Fibroblast of lung (primary cell): Measurements from ENCODE around the gene SLIT1. TPM values are rescaled to one million over a fixed set of nuclear protein-coding genes. Genes with fewer than 3 reads are reported as not detected.

Experiments
- DNase-seq, 2 donors: peaks; one replicate each; pipeline versions ENCODE4 v3.0.0 to v3.0.0-alpha.2; 2010; ENCODE audit warnings: low read depth in 2 of 2
- H2AFZ ChIP-seq: 2 replicates; pipeline ENCODE4 v1.5.1; 2012; ENCODE audit warnings: low read length, control low read depth, inconsistent platforms
- H3K27ac ChIP-seq: 2 replicates; pipeline ENCODE4 v1.5.1; 2011; ENCODE audit warnings: low read length, control low read depth; ENCODE audit not compliant: insufficient read depth
- H3K27me3 ChIP-seq: 2 replicates; pipeline ENCODE4 v1.5.1; 2011; ENCODE audit warnings: mild to moderate bottlenecking, low read length; ENCODE audit not compliant: control insufficient read depth, insufficient read depth
- H3K36me3 ChIP-seq: 2 replicates; pipeline ENCODE4 v1.5.1; 2011; ENCODE audit warnings: low read length; ENCODE audit not compliant: control insufficient read depth, insufficient read depth
- H3K4me1 ChIP-seq: 2 replicates; pipeline ENCODE4 v1.5.1; 2011; ENCODE audit warnings: low read length; ENCODE audit not compliant: control insufficient read depth, insufficient read depth; ENCODE audit errors: extremely low read depth
- H3K4me2 ChIP-seq: 2 replicates; pipeline ENCODE4 v1.5.1; 2011; ENCODE audit warnings: low read length, control low read depth; ENCODE audit not compliant: insufficient read depth; ENCODE audit errors: extremely low read depth
- H3K4me3 ChIP-seq, 4 experiments: fragments of 200-600 bp in 1 of 4; sonication (generic) in 1 of 4; replicated peaks in 1 of 4; 2 replicates each; pipeline ENCODE4 v1.5.1; 2011 to 2016; ENCODE audit warnings: low read length in 4 of 4, low read depth in 3 of 4, mild to moderate bottlenecking in 3 of 4, control low read depth in 2 of 4, inconsistent platforms in 1 of 4, mixed read lengths in 1 of 4; ENCODE audit not compliant: insufficient read depth in 1 of 4; ENCODE audit errors: control extremely low read depth in 1 of 4
- H3K79me2 ChIP-seq: 2 replicates; pipeline ENCODE4 v1.5.1; 2012; ENCODE audit warnings: mild to moderate bottlenecking, low read length, inconsistent platforms; ENCODE audit not compliant: control insufficient read depth, insufficient read depth
- H3K9ac ChIP-seq: 2 replicates; pipeline ENCODE4 v1.5.1; 2011; ENCODE audit warnings: mild to moderate bottlenecking, low read length, control low read depth; ENCODE audit not compliant: insufficient read depth
- H3K9me3 ChIP-seq: 2 replicates; pipeline ENCODE4 v1.5.1; 2012; ENCODE audit warnings: low read depth, low read length; ENCODE audit not compliant: control insufficient read depth, insufficient read depth
- H4K20me1 ChIP-seq: 2 replicates; pipeline ENCODE4 v1.5.1; 2011; ENCODE audit warnings: low read length; ENCODE audit not compliant: control insufficient read depth, insufficient read depth; ENCODE audit errors: extremely low read depth
- EZH2 ChIP-seq: IDR thresholded peaks from 2 replicates; pipeline ENCODE4 v1.5.1; 2012; ENCODE audit warnings: low read length, control low read depth, mild to moderate bottlenecking; ENCODE audit errors: missing control alignments
- polyA plus RNA-seq, 2 donors: library from polyadenylated mRNA; depleted of rRNA in 1 of 2; stranded (reverse) in 1 of 2; unstranded in 1 of 2; fragments of >200 nt; gene quantifications; 2 replicates each; pipeline ENCODE4 v1.2.1, GENCODE V29; 2011 to 2012; ENCODE audit warnings: missing spikeins in 1 of 2
- total RNA-seq: library from RNA; depleted of rRNA; stranded (reverse); fragments of >200 nt; gene quantifications from 2 replicates; pipeline ENCODE4 v1.2.1, GENCODE V29; 2014
- TF ChIP-seq, protein P1 (sequence below), 2 donors: IDR thresholded peaks in 1 of 2; conservative IDR thresholded peaks in 1 of 2; 1 replicate in 1 of 2; 2 replicates in 1 of 2; pipeline ENCODE4 v1.5.1; 2011 to 2012; ENCODE audit warnings: low read length in 2 of 2, control low read depth in 1 of 2, inconsistent platforms in 1 of 2, low read depth in 1 of 2, mild to moderate bottlenecking in 1 of 2

SLIT1 gene
- total and polyA plus RNA-seq, 2 donors (not counting 1 experiment from before 2014, with no cell fraction given): 0.02 to 0.17 TPM

DNA sequence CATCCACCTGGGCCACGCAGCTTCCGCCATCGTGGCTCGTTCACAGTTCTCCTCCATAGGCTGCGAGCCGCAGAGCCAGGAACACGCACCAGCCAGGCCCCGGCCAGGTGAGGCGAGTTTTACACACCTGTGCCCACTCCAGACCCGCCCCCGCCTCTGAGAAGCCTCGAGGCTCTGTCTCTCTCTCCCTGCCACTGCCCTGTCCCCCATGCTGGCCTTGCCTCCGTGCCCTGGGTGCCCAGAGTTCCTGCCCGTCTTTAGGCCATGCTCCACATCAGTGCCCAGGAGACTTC is 142.2 kb downstream of the SLIT1 start:
- H4K20me1 ChIP-seq: no peaks in the 10 kb centered on the region
- H3K4me1 ChIP-seq: no peaks in the 10 kb centered on the region
- no peaks in the 10 kb centered on the region for H3K36me3 ChIP-seq
- no peak overlapping the region for H2AFZ ChIP-seq
- no peaks in the 10 kb centered on the region for H3K9me3 ChIP-seq
- H3K4me2 ChIP-seq: no peak overlapping the region
- H3K9ac ChIP-seq: no peak overlapping the region
- H3K79me2 ChIP-seq: no peaks in the 10 kb centered on the region
- TF ChIP-seq, protein P1, sequence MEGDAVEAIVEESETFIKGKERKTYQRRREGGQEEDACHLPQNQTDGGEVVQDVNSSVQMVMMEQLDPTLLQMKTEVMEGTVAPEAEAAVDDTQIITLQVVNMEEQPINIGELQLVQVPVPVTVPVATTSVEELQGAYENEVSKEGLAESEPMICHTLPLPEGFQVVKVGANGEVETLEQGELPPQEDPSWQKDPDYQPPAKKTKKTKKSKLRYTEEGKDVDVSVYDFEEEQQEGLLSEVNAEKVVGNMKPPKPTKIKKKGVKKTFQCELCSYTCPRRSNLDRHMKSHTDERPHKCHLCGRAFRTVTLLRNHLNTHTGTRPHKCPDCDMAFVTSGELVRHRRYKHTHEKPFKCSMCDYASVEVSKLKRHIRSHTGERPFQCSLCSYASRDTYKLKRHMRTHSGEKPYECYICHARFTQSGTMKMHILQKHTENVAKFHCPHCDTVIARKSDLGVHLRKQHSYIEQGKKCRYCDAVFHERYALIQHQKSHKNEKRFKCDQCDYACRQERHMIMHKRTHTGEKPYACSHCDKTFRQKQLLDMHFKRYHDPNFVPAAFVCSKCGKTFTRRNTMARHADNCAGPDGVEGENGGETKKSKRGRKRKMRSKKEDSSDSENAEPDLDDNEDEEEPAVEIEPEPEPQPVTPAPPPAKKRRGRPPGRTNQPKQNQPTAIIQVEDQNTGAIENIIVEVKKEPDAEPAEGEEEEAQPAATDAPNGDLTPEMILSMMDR (conservative IDR thresholded peaks at IDR 0.05 in 1 of 2, IDR thresholded peaks at IDR 0.05 in 1 of 2; ENCODE audit: low read depth in 1 of 2, low read length in 2 of 2): no peak
- TF ChIP-seq EZH2: no peak
- no peak overlapping the region for H3K4me3 ChIP-seq
- H3K27ac ChIP-seq: no peak overlapping the region
- no peak for DNase-seq
- H3K27me3 ChIP-seq: peaks cover 5% of the 10 kb centered on the region

DNA sequence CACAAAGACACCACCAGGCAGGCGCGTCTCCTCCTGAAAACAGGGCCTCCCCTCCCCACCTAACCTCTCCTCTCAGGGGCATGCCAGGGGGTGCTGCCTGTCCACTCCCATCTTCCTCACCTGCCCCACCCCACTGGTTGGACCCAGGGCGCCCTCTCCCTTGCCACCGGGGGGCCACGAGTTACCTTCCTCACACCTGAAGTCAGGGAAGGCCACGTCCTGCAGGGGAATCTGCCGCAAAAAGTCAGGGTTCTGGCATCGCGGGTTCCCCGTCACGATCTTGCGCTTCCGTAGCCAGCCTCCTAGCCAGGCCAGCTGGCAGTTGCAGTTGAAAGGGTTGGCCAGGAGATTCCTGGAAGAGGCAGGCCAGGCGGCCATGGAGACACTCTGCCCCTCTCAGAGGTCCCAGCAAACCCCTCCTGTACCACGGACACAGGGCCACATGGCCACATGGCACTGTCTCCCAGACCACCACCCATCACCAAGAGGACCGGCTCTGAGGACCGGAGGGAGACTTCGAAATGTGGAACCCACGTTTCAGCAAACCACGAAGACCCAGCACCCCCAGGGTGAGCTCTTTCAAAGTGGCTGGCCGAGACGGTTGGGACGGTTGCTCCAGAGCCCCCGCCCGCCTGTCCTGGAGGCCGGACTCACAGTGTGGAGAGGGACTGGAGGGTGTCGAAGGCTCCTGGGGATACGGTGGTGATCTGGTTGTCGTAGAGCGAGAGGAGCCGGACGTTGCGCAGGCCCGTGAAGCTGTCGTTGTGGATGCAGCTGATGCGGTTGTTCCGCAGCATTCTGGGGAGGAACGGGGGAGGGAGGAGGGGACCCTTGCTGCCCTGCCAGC is 142.8 kb downstream of the SLIT1 start:
- H2AFZ ChIP-seq: no peak overlapping the region
- H3K79me2 ChIP-seq: no peaks in the 10 kb centered on the region
- peaks cover 5% of the 10 kb centered on the region for H3K27me3 ChIP-seq
- no peaks in the 10 kb centered on the region for H3K9me3 ChIP-seq
- H4K20me1 ChIP-seq: no peaks in the 10 kb centered on the region
- no peak overlapping the region for H3K4me3 ChIP-seq
- no peak overlapping the region for H3K9ac ChIP-seq
- H3K36me3 ChIP-seq: no peaks in the 10 kb centered on the region
- no peak for DNase-seq
- no peaks in the 10 kb centered on the region for H3K4me1 ChIP-seq
- no peak for TF ChIP-seq EZH2
- TF ChIP-seq, protein P1 (conservative IDR thresholded peaks at IDR 0.05 in 1 of 2, IDR thresholded peaks at IDR 0.05 in 1 of 2; ENCODE audit: low read depth in 1 of 2, low read length in 2 of 2): no peak
- H3K27ac ChIP-seq: no peak overlapping the region
- H3K4me2 ChIP-seq: no peak overlapping the region

DNA sequence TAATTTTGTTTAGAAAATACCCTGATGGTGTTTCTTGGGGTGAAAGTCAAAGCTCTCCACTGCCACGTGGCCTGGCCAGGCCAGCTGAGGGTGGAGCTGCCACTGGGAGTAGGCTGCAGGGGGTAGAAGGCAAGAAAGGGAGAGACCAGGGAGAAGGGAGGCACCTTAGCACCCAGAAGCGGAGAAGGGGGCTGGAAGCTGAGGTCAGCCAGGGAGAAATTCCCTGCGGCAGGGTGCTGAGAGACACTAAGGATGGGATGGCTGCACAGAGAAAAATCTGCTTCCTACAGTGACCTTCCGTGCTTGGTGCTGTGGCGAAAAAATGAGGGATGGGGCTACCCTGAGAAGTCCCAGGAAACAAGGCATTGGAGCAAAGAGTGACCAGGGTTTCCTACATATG is 143.7 kb downstream of the SLIT1 start:
- peaks cover 5% of the 10 kb centered on the region for H3K27me3 ChIP-seq
- H2AFZ ChIP-seq: no peak overlapping the region
- no peak overlapping the region for H3K4me3 ChIP-seq
- H3K9me3 ChIP-seq: no peaks in the 10 kb centered on the region
- H3K9ac ChIP-seq: no peak overlapping the region
- H3K4me1 ChIP-seq: peaks cover 2% of the 10 kb centered on the region
- no peaks in the 10 kb centered on the region for H3K79me2 ChIP-seq
- H3K27ac ChIP-seq: no peak overlapping the region
- TF ChIP-seq EZH2: no peak
- TF ChIP-seq, protein P1 (conservative IDR thresholded peaks at IDR 0.05 in 1 of 2, IDR thresholded peaks at IDR 0.05 in 1 of 2; ENCODE audit: low read depth in 1 of 2, low read length in 2 of 2): no peak
- no peaks in the 10 kb centered on the region for H4K20me1 ChIP-seq
- no peaks in the 10 kb centered on the region for H3K36me3 ChIP-seq
- no peak for DNase-seq
- H3K4me2 ChIP-seq: no peak overlapping the region
